NCI-H1092 treated with DMSO at 0.1 percent for 48 hours (cell line): Measurements from ENCODE around the gene NRIP1.

Source experiments
- DNase-seq: peaks from one replicate; lab custom pipeline; 2025; lab: John Stamatoyannopoulos, UW

The NRIP1 gene, protein sequence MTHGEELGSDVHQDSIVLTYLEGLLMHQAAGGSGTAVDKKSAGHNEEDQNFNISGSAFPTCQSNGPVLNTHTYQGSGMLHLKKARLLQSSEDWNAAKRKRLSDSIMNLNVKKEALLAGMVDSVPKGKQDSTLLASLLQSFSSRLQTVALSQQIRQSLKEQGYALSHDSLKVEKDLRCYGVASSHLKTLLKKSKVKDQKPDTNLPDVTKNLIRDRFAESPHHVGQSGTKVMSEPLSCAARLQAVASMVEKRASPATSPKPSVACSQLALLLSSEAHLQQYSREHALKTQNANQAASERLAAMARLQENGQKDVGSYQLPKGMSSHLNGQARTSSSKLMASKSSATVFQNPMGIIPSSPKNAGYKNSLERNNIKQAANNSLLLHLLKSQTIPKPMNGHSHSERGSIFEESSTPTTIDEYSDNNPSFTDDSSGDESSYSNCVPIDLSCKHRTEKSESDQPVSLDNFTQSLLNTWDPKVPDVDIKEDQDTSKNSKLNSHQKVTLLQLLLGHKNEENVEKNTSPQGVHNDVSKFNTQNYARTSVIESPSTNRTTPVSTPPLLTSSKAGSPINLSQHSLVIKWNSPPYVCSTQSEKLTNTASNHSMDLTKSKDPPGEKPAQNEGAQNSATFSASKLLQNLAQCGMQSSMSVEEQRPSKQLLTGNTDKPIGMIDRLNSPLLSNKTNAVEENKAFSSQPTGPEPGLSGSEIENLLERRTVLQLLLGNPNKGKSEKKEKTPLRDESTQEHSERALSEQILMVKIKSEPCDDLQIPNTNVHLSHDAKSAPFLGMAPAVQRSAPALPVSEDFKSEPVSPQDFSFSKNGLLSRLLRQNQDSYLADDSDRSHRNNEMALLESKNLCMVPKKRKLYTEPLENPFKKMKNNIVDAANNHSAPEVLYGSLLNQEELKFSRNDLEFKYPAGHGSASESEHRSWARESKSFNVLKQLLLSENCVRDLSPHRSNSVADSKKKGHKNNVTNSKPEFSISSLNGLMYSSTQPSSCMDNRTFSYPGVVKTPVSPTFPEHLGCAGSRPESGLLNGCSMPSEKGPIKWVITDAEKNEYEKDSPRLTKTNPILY (N-terminal part only)

DNA sequence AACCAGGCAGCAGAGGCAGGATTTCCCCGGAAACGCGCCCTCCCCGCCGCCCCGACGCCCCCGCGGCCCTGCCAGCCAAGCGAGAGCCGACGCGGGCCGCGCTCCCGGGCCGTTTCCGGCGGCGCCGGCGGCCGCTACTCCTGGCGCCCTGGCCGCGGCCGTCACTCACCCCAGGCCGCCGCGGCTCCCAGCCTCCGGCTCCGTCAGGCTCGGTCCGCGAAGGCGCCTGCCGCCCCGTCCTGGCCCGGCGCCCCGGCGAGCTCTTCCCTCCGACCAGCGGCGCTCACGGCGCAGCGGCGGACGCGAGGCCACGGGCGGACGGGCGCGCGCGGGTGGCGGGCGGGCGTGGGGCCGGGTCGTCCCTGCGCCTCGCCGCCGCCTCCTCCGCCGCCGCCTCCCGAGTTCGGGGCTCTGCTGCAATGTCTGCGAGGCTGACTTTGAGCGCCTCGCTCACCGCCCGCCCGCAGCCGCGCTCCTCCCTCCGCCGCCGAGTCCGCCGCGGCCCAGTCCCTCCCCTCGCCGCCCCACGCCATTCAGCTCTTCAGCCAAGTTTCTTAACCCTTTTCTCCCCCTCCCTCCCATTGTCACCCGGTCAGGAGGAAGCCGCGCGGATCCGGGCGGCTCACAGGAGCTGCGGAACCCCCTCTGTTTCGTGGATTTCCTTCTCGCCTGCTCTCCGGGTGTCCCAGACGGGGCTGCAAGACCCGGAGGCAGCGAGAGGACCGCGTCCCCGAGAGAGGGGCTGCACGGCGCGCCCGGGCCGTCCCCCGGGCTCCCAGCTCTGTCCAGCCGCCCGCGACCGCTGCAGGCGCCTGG is at the start of gene NRIP1:
TSS of gene NRIP1 (minus strand) at position 425 of the 816 bp plus-strand sequence. CDS start 96,808 bp downstream, outside the sequence.
- peak; percentile 59 for DNase-seq

DNA sequence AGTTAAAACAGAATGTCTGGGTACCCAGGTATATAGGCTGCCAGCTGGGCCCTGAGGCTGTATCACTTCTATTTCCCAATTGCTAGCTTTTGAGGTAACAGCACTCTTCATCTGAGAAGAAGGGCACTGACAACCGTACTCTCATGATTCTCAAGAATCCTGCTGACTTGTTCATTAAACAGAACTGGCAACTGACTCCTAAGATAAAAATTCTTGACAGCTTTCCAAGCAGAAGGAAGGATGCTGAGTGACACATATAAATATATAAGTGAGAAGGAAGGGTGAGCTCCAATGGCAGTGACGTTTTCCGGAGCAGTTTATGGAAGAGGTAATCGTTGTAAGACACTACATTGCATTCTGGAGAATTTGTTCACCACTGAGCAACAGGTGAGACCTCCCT is 48.1 kb upstream of the NRIP1 start:
- DNase-seq = no peak

DNA sequence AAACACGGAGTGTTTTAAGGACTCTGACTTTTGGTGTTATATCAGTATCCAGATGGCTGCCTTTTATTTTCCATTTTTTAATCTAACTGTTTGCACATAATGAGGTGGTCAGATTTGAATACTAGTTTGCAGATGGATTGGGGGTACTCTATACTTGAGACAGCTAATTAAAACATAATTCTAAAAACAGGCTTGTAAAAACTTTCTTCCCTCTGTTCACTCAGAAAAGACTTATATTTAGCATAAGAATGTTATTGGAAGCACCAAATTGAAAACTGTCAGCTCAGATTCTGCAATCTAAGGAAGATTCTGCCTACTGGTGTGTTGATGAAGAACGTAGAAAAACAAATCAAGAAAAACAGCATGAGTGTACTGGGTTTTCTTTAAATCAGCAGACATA is 44.0 kb upstream of the NRIP1 start:
- no peak for DNase-seq

DNA sequence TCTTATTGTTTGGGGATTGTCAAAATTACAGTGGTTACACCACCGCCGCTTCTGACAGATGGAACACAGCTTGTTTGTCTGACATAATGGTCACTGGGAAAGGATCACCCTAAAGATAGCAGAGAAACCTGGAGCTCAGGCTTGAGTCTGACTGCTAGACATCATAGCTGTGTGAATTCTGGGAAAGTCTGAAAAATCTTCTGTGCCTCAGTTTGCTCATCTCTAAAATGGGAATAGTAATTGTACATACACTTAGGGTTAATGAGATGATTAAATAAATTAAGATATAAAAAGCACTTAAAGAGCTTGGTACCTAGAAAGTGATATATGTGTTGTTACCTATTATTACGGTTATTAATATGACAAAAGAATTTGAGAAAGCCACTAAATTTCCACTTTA is 39.7 kb upstream of the NRIP1 start:
- no peak for DNase-seq

DNA sequence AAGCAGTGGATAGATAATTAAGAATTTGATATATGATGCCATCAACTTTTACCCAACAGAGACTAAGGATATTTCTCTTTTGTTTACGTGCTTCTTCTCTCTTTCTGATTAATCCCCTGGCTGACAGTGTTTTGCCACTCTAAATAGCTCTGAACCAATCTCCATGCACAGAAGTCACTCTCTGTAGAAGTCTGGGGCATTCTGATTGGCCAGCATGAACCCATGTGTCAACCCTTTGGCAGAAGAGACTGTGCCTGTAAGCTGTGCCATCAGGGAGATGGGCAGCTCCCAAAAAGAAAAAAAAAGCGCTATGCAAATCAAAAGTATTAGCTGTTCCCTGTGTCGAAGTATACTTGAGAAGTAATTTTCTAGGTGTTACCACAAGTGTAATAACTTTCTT is 34.1 kb upstream of the NRIP1 start:
- DNase-seq = no peak

DNA sequence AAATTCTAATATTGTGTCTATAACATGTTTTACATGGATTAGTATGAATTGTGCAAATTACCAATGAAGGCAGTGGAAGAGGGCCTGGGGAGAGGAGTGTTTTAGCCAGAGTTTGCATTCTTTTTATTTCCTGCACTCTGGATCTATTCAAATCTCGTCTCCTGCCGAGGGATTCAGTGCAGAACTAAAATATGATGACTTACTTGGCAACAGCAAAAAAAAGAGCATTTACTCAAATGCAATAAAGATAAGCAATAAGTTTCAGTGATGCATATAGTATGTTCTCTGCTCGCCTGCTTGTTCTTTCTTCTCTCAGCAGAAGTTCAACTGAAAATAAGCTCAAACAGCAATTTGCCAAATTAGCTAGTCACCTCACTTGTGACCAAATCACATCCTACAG is 33.4 kb upstream of the NRIP1 start:
- DNase-seq = no peak

DNA sequence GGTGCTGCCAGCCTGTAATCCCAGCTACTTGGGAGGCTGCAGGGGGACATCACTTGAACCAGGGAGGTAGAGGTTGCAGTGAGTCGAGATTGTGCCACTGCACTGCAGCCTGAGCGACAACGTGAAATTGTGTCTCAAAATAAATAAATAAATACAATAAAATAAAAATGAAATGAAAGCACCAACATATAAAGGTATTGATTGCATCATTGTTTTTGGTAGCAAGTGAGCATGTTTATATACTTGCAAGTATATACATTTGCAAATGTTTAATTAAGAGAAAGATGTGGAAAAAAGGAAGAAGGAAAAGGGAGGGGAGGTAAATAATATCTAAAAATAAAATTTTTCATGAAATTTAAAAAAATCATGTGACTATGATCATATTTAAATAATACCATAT is 32.8 kb upstream of the NRIP1 start:
- DNase-seq = no peak

DNA sequence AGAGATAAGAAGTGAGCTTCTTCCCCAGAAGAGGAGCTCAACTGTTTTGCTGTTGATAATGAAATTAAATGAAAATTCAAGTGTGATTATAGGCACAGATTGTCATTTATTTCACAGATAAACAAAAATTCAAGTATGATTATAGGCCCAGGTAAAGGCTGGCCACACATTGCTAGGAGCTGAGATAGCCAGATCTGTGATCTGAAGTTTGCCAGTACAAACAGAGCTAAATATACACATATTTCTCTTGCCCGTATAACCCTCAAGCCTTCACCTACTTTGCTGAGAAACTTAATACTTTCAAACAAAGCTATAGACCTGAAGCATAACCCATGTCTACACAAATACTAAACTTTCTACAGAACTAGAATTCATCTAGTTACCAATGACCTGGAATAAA is 31.3 kb upstream of the NRIP1 start:
- no peak for DNase-seq

DNA sequence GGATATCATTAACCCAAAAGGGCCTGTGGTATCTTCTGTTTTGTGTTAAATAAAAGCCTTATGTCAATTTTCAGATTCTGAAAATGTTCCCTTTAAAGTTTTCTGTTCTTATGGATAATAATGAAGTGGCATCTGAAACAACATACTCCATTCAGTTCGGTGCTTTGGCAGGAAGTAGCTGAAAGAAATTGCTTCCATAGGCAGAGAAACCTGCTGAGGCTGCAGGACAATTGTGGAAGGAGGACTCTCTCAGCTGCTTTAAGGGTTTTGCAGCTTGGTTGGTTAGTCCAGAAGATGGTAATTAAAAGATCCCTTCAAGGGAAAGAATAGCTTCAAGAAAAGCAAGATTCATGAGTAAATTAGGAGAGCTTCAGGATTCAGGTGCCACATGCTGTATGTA is 30.5 kb upstream of the NRIP1 start:
- DNase-seq = no peak

DNA sequence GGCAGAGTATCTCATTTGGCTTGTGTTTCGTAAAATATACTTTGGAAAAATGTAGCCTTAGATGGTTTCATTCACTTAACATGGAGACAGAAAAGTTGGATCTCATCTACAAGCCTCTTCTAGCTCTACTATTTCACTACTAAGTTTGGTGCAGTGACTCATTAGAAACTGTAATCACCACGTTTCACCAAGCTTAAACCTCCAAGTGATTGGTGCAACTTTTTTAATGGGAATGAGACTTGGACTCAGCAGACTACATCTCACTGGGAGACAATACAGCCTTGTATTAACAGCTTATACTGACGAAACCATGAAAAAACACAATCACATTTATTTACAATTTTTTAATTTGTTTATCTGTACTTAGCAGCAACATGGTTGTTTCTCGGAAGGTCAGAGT is 29.9 kb upstream of the NRIP1 start:
- no peak for DNase-seq

DNA sequence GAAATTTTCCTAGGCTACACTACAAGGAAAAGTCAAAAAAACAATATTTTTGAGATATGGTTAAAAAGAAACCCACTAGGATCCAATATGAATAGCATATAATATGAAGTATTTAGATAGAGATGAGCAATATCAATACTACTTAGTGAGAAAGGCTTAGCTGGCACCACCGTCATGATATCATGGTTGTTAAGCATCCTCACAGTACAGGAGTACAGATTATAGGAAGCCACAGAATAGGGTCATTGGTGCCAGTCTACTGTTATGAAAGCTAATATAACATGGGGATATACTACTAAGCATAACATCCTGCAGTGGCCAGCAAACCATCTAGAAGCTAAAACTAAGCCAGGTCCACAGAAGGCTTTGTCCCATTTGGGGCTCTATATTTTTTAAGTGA is 28.4 kb upstream of the NRIP1 start:
- DNase-seq = no peak

DNA sequence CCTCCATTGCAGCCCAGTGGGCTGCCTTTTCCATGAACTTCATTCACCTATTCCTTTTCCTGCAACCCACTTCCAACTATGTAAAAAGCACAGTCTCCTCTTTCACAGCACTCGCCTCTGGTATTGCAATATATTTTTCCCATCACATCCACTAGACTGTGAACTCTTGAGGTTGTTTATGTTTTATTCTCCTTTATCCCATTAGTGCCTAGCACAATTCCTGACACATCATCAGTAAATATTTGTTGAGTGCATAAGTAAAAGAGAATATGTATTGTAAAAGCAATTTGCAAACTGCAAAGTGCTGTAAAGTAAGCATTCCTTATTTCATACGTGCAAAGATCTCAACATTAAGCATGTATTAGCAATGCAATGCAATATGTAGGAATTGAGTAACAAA is 27.9 kb upstream of the NRIP1 start:
- no peak for DNase-seq

DNA sequence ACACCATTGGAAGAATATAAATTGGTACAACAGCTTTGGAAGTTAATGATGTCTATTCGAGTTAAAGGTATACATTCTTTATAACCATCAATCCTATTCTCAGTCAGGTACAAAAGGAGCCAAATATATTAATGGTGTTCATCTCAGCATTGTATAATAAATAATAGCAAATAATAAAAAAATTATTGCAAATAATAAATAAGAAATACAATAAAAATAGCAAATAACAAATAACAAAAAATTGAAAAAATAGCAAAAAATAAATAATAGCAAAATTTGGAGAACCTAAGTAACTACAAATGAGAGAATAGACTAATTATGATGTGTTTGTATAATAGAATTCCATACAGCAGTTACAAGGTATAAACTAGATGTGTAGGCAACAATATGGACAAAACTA is 25.6 kb upstream of the NRIP1 start:
- no peak for DNase-seq

DNA sequence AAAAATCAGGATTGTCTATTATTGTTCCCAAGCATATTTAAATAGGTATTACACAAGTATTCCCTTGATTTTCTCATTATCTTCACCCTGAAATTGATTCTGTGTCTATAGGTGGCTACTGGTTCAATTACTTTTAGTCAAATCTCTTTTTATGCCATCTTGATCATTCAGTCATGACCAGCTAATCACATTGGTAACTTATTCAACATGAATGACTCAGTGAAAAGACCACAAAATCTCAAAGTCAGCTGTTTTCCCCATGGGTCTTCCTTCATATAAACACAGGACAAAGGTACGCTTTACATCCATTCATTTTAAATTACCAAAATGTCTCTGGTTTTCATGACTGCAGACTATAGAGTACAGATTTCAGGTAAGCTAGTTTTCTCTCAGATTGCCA is 23.7 kb upstream of the NRIP1 start:
- DNase-seq = no peak

DNA sequence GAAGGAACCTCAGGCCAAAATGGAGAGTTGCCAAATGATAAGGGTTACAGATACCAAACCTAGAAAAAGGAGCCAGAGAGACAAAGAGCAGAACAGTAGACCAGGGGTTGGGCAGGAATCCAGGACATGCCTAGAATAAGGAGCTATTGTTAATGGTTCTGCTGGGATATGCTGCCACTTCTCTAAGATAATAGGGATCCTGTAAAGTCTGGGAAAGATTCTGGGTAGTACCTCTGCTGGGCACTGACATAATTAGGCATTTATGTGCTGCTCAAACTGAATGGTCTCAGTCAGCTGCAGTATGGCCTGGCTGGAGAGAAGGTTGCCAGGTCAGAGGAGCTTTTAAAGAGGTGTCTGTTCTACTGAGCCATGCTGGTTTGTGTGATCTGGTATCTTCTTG is 19.9 kb upstream of the NRIP1 start:
- DNase-seq = no peak

DNA sequence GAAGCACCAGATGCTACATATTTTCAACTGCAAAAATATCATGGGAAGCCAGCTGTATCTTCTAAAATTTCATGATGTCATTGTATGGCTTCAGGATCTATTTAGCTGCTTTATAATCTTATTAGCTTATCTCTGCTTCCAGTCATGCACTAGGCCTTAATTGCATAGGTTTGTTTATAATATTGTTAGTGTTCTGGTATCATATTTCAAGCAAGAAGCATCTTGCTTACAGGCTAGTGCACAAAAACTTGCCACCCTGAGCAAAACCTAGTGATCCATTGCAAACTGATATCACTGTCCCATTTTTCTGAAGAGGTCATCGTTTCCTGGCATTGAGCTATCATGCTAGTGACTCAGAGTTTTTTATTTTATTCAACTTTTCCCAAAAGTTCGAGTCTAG is 15.7 kb upstream of the NRIP1 start:
- DNase-seq = no peak

DNA sequence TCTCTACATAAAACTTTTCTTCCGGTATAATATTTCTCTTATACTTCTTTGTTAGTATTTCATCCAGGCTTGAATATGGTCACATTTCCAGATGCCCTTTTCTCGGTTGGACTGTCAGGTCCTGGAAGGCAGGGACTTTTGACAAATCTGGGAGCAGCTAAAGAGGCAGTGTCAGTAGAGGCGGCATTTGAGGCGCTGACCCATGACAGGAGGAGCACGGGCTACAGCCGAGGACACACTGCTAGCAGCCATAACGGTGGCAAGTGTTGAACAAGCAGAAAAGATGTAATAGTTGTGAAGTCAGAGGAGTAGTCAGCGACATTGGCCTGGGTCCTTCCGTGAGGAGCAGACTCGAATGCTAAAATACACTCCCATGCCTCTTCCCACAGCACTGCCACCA is 14.5 kb upstream of the NRIP1 start:
- DNase-seq = no peak

DNA sequence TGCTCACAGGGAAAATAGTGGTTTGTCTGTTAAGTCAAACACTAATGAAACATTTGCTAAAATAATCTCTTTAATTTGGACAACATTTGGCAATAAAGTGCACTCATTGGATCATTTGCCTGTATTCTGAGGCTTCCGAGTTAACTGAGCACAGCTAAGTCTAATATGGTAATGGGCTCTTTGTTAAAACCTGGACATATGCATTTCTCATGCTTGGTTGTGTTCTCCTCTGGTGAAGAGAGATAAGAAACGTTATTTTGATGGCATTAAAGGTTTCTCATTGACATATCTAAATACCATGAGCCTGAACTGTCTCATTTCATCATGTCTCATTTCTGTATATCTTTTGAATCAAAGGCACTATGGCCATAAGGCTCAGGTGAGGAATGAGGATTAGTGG is 13.4 kb upstream of the NRIP1 start:
- DNase-seq = no peak

DNA sequence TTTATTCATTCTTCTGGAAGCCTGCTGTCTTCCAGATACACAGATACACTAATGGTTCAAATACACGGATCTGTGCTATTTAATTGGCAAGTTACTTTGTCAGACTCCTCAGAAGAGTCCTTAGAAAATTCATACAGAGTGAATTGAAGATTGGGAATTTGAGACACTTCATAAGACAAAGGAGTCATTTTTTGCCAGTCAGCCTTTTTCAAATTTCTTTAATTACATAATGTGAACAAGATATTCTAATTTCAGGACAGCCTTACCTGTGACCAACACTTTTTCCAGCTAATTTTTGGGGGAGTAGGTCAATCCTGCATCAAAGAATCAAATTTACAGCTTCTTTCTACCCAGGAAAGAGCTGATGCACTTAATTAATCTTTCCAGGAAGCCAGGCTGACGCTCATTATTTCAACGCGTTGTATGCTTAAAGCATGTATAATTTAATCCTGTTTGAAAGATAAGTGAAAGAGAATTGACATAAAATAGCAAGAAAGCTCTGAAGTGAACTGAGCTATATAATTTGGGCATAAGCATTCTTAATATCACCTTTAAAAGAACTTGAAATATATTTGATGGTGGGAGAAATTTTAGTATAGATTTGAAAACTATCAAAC is 12.8 kb upstream of the NRIP1 start:
- DNase-seq = no peak

DNA sequence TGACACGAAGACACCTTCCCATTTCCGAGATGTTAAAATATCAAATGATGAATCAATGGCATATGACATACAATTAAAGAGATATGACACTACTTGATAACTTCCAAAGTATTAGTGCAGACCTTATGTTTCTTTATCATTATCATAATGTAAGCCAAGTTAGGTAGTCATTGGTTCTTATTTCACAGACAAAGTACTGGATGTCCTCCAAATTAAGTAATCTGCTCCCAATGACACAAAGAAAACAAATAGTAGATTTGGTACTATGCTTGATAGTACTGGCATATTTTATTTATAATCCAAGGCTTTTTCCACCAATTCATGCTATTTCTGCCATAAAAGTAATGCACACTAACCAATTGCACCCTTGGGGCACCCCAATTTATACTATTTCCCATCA is 11.9 kb upstream of the NRIP1 start:
- no peak for DNase-seq

DNA sequence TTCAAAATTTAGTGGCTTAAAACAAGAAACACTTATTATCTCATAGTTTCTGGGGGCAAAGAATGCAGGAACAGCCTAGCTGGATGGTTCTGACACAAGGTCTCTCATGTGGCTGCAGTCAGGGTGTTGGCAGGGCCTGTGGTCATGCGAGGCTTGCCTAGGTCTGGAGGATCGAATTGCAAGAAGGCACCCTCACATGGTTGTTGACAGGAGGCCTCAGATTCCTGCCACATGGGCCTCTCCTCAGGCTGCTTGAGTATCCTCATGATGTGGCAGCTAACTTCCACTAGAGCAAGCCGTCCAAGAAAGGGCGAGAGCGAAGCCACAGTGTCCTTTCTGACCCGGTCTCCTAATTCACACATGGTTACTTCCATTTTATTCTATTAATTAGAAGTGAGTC is 6.2 kb upstream of the NRIP1 start:
- no peak for DNase-seq

DNA sequence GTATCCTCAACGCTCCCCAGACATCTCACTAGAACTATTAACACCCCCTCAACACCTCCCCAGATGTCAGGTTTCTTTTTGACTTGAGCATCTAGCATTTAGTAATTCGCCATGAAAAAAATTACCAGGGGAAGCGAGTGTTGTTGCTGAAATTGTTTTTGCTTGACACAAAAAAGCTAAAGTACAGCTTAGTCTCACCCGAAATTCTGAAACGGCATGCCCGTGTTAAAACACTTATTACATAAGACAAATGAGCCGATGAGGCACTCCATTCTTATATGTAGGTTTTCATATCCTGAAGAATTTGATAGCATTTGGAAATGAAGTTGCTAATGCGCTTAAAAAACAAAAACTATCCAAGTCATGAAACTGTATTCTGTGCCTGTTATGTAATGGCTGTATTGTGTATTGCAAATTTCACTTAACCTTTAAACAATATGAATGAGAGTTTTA is 1.3 kb upstream of the NRIP1 start:
- DNase-seq = no peak
